A549 treated with dexamethasone at 1 μM for 4 hours (cell line): ENCODE data around the gene TRMT2A. TPM values are rescaled to one million over a fixed set of nuclear protein-coding genes. Genes with fewer than 3 reads are reported as not detected.

Experiments used
- total RNA-seq: library from RNA; stranded (reverse); fragments of 200-300 nt; extraction: Qiagen RNA extraction; gene quantifications from 5 replicates; pipeline ENCODE4 v1.2.3, GENCODE V29; 2022

TRMT2A gene, protein sequence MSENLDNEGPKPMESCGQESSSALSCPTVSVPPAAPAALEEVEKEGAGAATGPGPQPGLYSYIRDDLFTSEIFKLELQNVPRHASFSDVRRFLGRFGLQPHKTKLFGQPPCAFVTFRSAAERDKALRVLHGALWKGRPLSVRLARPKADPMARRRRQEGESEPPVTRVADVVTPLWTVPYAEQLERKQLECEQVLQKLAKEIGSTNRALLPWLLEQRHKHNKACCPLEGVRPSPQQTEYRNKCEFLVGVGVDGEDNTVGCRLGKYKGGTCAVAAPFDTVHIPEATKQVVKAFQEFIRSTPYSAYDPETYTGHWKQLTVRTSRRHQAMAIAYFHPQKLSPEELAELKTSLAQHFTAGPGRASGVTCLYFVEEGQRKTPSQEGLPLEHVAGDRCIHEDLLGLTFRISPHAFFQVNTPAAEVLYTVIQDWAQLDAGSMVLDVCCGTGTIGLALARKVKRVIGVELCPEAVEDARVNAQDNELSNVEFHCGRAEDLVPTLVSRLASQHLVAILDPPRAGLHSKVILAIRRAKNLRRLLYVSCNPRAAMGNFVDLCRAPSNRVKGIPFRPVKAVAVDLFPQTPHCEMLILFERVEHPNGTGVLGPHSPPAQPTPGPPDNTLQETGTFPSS
- total RNA-seq, result 16.7 to 25.1 TPM (median 23.2 TPM) in 5 replicates

DNA sequence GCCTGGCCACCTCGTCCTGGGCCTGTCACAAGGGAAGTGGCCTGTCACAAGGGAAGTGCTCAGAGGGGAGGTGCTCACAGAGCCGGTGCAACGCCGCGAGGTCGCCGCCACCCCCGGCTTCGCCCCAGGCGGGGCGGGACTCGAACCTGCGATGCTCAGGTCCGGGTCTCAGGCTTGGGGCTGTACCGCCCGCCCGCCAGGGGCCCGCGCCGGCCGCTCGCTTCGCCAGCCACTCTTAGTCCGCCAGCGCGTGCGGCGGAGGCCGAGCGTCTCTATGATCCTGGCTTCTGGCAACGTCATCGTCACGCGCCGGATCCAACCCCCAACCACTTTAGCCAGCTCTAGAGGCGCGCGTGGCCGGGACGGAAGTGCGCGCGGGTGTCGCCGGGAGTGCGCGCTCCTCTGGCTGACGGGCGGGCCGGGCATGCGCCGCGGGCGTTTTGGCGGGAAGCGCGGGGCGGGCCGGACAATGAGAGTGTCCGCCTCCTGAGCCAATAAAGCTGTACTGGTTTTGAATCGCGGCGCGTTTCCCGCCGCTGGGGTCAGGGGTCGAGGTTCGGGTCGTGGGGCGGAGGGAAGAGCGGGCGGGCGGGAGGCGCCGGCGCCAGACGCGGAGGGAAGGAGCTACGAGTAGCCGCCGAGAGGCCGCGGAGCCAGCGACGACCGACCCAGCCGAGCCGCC lies at the start of gene TRMT2A:
Gene TRMT2A, minus strand, starts transcription at position 276 of the 682 bp plus-strand sequence. CDS start 320 bp downstream, outside the sequence.

DNA sequence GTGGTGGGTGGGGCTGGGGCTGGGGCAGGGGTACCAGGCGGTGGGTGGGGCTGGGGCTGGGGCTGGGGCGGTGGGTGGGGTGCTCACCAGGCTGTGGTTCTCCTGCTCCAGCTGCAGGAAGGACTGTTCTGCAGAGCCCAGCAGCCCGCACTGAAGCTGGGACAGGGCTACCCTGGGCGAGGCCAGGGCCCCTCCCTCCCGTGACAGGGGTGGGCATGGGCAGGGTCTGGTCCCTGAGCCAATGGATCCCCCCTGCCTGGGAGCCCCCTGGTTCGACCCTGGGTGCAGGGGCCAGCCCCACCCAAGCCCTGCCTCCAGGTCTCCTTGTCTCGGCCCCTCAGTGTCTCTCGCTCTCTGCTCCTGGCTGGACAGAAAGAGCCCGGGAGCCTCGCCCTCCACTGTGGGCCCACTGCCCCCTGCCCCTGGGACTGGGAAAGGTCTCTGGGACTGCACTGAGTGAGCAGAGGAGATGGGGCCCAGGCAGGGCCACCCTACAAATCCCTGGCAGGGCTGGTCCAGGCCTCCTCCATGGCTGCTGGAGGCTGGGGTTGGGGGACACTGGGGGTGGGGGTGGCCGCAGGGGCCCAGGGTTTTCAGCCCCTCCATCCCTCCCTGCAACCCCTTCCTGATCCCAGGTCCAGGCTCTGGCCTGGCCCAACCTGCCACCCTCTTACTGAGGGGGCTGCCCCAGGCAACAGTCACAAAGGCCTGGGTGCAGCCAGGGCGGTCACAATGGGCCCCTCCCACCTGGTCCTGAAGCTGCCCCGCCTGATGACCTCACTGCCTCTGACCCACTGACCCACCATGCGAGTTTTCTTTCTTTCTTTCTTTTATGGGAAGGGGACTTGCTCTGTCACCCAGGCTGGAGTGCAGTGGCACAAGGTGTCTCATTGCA lies 33.6 kb upstream of the TRMT2A start, which contains the start of gene CCDC188:
Gene CCDC188, minus strand, starts transcription at position 675 of the 895 bp plus-strand sequence. Its CDS starts 69 bp downstream, at position 606.

DNA sequence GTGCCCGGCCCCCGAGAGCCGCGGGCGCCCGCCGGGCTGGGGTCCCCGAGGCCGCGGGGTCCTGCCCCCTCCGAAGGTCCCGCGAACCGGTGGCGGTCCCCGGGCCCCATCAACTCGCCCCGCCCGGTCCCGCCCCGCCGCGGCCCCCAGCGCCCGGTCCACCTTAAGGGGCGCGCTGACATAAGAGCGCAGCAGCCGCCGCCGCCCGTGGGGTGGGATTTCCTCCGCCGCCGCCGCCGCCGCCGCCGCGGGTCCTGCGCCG lies 14.5 kb upstream of the TRMT2A start, which contains the start of gene ZDHHC8:
Gene ZDHHC8, plus strand, starts transcription at position 208 of the 262 bp plus-strand sequence. CDS start 144 bp downstream, outside the sequence.

DNA sequence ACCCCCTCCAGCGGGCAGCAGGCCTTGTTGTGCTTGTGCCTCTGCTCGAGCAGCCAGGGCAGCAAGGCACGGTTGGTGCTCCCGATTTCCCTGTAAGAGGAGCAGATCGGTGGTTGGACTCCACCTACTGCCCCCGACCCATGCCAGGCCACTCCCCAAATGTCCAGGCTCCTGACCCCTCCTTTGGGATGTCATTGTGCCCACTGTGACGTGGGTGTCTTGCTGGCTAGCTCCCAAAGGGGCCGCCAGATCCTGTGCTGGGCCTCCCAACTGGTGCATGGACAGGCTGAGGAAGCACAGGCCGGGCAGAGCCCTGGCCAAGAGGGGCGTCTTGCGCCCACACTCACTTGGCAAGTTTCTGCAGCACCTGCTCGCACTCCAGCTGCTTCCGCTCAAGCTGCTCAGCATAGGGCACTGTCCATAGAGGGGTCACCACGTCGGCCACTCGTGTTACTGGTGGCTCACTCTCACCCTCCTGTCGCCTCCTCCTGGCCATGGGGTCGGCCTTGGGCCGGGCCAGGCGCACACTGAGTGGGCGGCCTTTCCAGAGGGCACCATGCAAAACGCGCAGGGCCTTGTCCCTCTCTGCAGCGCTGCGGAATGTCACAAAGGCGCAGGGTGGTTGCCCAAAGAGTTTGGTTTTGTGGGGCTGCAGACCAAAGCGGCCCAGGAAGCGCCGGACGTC lies 1.2 kb downstream of the TRMT2A start, which contains the start of gene RANBP1:
Gene RANBP1, plus strand, starts transcription at position 414 of the 685 bp plus-strand sequence. Its CDS starts 81 bp downstream, at position 495.

DNA sequence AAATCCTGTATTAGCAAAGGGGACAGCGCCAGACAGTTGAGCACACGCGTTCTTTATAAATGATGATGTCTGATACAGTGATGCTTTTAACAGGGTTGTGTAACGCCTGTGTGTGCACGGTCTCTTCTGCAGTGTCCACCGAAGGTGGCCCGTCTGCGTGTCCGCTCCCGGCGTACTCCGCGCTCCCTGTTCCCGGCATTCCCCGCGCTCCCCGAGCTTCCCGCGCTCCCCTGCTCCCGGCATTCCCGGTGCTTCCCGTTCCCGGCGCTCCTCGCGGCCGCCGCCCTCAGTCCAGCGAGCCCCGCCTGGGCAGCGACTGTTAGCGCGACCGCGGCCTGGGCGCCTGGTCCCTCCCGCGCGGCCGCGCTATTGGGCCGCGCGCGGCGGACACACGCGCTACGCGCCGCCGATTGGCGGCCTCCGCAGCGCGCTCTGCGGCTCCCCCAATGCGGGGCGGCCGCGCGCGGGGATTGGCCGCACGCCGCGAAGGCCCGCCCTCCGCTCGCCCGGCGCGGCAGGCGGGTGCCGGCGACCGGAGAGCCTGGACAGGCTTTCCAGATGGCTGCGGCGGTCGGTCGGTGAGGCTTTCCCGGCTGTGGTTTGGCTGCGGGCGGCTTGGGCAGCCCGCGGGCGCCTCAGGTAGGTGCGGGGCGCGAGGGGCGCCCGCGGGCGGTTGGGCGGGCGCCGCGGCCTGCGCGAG lies 37.1 kb downstream of the TRMT2A start, which contains the start of gene DGCR8:
Gene DGCR8, plus strand, starts transcription at position 497 of the 700 bp plus-strand sequence. CDS start 5,723 bp downstream, outside the sequence.

Other genes with a start within 250 kb of the TRMT2A start
- gene COMT, start 175.5 kb downstream of the TRMT2A start, total RNA-seq, result 117 to 142 TPM (median 130 TPM) in 5 replicates
- gene TXNRD2, start 175.4 kb downstream of the TRMT2A start, total RNA-seq, result 30.3 to 38.5 TPM (median 32.5 TPM) in 5 replicates
- gene ARVCF, start 100.4 kb downstream of the TRMT2A start, total RNA-seq, result 1.6 to 2.6 TPM (median 2.5 TPM) in 5 replicates
- gene TANGO2, start 96.1 kb downstream of the TRMT2A start, total RNA-seq, result 10.7 to 14.9 TPM (median 14.2 TPM) in 5 replicates
- gene DGCR8, start 37.0 kb downstream of the TRMT2A start, total RNA-seq, result 15.6 to 21.8 TPM (median 20.6 TPM) in 5 replicates
- gene RANBP1, start 1.1 kb downstream of the TRMT2A start, total RNA-seq, result 265 to 291 TPM (median 269 TPM) in 5 replicates
- gene ZDHHC8, start 14.6 kb upstream of the TRMT2A start, total RNA-seq, result 20.0 to 41.2 TPM (median 35.8 TPM) in 5 replicates
- not detected in 5 replicates for gene CCDC188, start 33.8 kb upstream of the TRMT2A start, total RNA-seq
- gene RTN4R, start 151.1 kb upstream of the TRMT2A start, total RNA-seq, result 6.7 to 13.7 TPM (median 12.4 TPM) in 5 replicates
- gene DGCR6L, start 202.8 kb upstream of the TRMT2A start, total RNA-seq, result 27.0 to 41.2 TPM (median 39.8 TPM) in 5 replicates